Measurements from ENCODE around the gene KRT81.

Gene KRT81

GRCh38 chr12:52333321-52333720, 42.0 kb upstream of the KRT81 start:
- no peak for DNase-seq (ENCODE audit: low read depth)
- TF ChIP-seq, protein P1, sequence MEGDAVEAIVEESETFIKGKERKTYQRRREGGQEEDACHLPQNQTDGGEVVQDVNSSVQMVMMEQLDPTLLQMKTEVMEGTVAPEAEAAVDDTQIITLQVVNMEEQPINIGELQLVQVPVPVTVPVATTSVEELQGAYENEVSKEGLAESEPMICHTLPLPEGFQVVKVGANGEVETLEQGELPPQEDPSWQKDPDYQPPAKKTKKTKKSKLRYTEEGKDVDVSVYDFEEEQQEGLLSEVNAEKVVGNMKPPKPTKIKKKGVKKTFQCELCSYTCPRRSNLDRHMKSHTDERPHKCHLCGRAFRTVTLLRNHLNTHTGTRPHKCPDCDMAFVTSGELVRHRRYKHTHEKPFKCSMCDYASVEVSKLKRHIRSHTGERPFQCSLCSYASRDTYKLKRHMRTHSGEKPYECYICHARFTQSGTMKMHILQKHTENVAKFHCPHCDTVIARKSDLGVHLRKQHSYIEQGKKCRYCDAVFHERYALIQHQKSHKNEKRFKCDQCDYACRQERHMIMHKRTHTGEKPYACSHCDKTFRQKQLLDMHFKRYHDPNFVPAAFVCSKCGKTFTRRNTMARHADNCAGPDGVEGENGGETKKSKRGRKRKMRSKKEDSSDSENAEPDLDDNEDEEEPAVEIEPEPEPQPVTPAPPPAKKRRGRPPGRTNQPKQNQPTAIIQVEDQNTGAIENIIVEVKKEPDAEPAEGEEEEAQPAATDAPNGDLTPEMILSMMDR (conservative IDR thresholded peaks at IDR 0.05; ENCODE audit: control insufficient read depth, insufficient read depth, low read depth, low read length), result no peak
- H3K4me3 ChIP-seq (ENCODE audit: control insufficient read depth, low read depth, low read length), result no peak overlapping the region

DNA sequence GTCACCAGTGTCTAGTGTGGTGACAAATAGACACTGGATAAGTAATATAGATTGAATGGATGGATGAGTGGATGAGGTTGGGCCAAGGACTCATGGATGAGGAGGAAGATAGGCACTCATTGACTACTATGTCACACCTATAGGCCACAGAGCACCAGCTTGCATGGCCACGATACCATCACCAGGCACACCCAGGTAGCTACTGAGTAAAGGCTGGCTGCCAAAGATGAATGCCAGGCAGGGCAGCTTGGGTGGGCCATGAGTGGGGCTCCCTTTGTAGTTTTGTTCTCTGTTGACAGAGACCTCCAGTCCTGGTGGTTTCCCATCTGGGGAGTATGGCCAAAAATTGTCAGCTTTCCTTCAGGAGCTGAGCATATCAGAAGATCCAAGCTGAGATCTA, 41.0 kb upstream of the KRT81 start:
- TF ChIP-seq, protein P1 (conservative IDR thresholded peaks at IDR 0.05; ENCODE audit: control insufficient read depth, insufficient read depth, low read depth, low read length), result no peak
- H3K4me3 ChIP-seq (ENCODE audit: control insufficient read depth, low read depth, low read length), result no peak overlapping the region
- DNase-seq (ENCODE audit: low read depth), result no peak

DNA sequence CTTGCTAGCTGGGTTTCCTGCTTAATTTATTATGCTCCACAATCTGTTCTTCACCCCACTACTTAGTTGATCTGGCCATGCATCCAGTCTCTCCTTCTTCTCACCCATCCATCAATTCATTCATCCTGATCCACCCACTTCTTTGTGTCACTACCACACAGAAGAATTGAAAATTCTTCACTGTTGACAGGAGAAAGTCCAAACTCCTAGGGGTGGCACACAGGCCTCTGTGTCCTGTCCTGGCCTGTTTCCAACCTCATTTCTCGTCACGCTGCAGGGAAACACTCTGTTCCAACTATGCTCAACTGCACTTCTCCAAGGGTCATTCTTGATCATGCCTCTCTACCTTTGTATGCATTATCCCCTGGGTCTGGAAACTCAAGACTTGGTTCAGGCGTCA, 40.5 kb upstream of the KRT81 start:
- no peak overlapping the region for H3K4me3 ChIP-seq (ENCODE audit: control insufficient read depth, low read depth, low read length)

DNA sequence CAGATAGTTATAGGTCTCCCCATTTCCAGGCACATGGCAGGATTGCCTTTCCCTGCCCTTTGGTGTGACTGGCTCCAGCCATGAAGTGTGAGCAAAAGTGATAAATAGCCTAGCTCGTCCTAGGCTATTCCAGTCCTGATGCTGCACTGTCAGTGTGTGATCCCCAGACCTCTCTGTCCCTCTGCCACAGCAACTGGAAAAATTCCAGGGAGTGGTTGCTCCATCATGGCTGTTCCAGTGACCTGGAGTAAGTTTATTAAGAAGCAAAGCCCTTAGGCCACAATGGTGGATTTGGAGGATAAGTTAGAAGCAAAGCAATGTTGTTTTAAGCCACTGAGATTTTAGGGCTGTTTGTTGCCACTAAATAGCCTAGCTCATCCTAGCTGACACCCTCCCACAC, 39.7 kb upstream of the KRT81 start:
- H3K4me3 ChIP-seq (ENCODE audit: control insufficient read depth, low read depth, low read length), result no peak overlapping the region
- TF ChIP-seq, protein P1 (conservative IDR thresholded peaks at IDR 0.05; ENCODE audit: control insufficient read depth, insufficient read depth, low read depth, low read length), result no peak
- no peak for DNase-seq (ENCODE audit: low read depth)

More for the DNA sequence above, 40.5 kb upstream of the KRT81 start:
- TF ChIP-seq, protein P1 (conservative IDR thresholded peaks at IDR 0.05; ENCODE audit: control insufficient read depth, insufficient read depth, low read depth, low read length), result no peak
- no peak for DNase-seq (ENCODE audit: low read depth)

GRCh38 chr12:52327830-52328500, 36.6 kb upstream of the KRT81 start:
- DNase-seq (ENCODE audit: low read depth), result no peak
- H3K4me3 ChIP-seq (ENCODE audit: control insufficient read depth, low read depth, low read length), result no peak overlapping the region
- TF ChIP-seq, protein P1 (conservative IDR thresholded peaks at IDR 0.05; ENCODE audit: control insufficient read depth, insufficient read depth, low read depth, low read length), result no peak

- DNase-seq (ENCODE audit: low read depth), result peak; percentile 91
- TF ChIP-seq, protein P1 (conservative IDR thresholded peaks at IDR 0.05; ENCODE audit: control insufficient read depth, insufficient read depth, low read depth, low read length), result peak; percentile 93
- H3K4me3 ChIP-seq (ENCODE audit: control insufficient read depth, low read depth, low read length), result no peak overlapping the region
Observed at GRCh38 chr12:52327052-52327829, 35.9 kb upstream of the KRT81 start.

Data from fibroblast of mammary gland (primary cell).